HG03571 (cell line): ENCODE results near the gene SLC9A1.
A peak's percentile ranks its signal among the peaks of the same experiment; 100 is the strongest.
"Not testable (repeated sequence)": the region's sequence is repeated elsewhere in the genome, so short reads cannot be mapped to it uniquely, and the experiment has no call there.

Experiments used
- ATAC-seq: cut with Tn5 transposase; IDR thresholded peaks from one replicate; pipeline ENCODE4 v1.9.1; 2021; ENCODE audit not compliant: unreplicated experiment

Gene SLC9A1

DNA sequence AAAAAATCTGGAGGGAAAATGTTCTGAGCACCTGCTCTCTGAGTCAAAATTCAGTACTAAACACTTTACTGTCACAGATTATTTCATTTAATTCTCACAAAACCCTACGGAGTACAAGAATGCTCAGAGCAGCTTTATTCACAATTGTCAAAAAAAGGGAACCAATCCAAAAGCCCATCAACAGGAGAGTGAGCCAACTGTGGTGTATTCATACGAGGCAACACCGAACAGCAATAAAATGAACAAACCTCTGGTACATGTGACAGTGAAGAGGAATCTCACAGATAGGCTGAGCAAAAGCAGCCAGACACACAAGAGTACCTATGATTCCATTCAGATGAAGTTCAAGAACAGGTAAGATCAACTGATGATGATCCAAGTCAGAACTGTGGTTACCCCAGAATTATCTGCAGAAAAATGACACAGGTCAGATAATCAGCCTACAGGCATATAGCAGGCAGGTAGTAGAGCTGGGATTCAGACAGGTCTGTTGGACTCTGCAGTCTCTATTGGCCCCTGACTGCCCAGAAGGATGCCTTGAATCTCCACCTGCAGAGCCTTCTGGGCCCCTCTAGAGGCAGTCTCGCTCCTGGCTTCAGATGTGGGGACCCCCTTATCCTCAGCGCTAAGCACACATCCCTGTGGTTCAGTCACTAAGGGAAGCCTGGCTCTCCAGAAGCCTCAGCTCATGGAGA, 19.2 kb downstream of the SLC9A1 start:
- ATAC-seq, result no peak

DNA sequence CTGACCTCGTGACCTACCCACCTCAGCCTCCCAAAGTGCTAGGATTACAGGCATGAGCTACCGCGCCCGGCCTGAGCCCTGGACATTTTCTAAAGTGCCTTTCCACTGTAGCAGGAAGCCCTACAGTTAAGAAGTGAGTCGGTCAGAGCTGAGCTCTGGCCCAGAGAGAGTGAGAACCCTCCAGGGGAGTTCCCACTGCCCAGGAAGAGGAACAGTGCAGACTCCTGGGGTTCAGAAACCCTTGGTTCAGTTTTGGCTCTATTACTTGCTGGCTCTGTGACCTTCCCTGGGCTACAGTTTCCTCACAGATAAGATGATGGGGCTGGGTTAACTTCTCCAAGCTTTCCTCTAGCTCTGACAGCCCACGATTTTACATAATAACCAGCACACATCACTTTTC, 20.9 kb downstream of the SLC9A1 start:
- ATAC-seq, result peak; percentile 41

DNA sequence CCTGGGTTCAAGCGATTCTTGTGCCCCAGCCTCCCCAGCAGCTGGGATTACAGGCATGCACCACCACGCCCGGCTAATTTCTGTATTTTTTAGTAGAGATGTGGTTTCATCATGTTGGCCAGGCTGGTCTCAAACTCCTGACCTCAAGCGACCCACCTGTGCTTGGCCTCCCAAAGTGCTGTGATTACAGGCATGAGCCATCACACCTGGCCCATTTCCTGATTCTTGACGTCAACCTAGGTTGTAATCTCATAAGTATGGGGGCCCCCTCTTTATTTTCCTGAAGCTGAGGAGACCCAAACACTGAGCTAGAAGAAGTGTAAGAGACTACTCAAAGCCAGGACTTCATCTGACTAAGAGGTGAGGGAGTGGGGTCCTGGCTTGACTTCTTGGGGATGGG, 21.8 kb downstream of the SLC9A1 start:
- no peak for ATAC-seq

DNA sequence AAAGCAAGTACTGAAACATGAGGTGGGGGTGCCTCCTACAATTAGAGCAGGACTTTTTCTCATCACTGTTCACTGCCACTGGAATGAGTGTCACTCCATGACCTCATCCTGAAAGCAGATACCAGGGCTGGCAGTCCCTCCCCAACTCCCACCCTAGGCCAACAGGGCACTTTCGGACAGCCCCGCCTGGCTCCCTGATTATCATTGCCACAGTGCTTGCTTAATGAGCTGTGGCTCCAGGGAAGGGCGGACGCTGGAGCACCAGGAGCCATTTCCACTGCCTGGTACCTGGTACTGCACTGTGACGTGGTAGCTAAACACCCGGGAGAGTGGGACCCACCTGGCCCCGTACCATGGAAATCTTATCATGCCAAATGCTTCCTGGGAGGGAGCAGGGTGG, 22.3 kb downstream of the SLC9A1 start:
- no peak for ATAC-seq

DNA sequence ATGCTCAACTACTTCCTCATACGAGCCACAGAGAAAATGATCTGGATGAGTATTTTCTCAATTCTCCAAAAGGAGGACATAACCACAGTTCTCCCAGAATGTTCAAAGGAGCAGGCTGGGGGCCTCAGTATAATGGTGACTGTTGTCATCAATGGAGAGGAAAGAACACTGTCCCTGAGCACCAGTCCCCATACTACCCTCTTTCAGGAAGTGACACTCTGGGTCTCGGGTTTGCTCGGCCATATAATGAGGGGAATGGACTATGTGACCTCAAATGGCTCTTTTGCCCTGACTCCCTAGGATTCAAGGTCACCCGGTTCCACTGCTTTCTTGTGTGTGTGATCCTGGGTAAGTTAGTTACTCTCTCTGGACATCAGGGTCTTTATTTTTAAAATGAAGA, 22.8 kb downstream of the SLC9A1 start:
- no peak for ATAC-seq

DNA sequence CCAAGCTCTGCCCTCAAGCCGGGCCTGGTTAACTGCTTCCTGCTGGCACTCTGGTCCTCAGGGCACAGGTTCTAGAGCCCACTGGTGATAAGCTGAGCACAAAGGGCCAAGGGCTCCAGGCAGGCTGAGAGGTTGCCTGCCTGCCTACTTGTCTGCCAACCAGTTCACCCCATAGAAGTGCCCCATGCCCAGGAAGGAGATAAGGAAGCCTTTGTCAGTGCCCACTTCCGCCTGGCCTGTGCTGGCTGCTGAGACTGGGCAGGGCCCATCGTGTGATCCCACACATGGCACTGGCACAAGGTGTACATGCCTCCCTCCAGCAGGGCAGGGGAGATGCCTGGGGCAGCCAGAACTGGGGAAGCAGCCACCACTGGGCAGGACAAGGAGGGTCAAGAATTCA, 24.1 kb downstream of the SLC9A1 start:
- ATAC-seq, result no peak

DNA sequence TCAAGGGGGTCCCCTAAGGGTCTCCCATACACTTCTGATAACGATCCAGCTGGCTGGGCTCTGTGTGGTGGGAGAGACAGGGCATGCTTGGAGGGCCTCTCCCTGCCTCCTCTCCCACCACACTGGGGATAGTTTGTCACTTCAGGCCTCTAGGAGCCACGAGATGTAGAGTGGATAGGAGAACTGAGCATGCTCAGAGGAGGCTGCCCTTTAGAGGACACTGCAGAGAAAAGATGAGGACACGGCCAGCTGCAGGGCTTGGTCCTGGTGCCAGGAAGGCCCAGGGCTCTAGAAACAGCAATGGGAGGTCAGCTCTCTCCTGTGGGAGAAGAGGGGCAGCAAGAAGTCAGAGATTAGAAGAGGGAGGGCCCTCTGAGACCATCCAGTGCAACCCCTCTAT, 25.7 kb downstream of the SLC9A1 start:
- ATAC-seq, result no peak

DNA sequence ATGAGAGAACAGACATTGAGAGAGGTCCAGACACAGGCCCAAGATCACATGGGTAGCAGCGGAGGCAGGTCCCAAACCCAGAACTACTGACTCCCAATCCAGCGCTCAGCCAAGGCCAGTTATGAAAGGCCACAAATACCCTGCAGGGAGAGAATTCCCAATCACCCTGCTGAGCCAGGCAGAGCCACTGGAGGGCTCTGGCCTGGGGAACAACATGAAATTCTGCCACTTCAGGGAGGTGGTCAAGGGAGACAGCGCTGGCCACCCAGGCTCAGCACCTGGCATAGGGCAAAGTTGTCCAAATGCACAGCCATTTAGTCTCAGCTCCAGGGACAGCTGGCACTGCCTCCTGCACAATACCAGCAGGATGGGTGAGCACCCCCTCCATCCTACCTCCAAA, 27.5 kb downstream of the SLC9A1 start:
- no peak for ATAC-seq

DNA sequence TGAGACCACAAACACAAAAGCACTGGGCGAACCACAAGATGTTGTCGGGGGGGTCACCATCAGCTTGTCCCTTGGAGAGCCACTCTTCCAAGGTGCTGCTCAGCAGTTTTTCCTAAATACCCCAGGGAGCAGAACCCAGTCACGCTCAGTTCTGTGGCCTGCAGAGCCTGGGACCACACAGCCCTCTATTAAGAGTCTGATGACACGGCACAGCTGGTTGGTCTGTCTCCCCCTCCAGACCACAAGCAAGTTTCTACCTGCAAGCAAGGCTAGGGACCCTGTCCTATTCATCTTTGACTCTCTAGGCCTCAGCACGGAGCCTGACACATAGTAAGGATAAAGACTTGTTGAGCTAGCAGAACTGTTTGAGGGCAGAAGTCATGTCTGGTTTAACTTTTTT, 28.5 kb downstream of the SLC9A1 start:
- ATAC-seq, result no peak

DNA sequence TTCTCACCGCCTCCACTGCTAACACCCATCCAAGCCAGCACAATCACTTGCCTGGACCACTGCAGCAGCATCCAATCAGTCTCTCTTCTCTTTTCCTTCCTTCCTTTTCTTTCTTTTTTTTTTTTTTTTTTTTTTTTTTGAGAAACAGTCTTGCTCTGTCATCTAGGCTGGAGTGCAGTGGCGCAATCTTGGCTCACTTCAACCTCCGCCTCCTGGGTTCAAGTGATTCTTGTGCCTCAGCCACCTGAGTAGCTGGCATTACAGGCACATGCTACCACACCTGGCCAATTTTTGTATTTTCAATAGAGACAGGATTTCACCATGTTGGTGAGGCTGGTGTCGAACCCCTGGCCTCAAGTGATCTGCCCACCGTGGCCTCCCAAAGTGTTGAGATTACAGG, 29.8 kb downstream of the SLC9A1 start:
- not testable (repeated sequence) for ATAC-seq

DNA sequence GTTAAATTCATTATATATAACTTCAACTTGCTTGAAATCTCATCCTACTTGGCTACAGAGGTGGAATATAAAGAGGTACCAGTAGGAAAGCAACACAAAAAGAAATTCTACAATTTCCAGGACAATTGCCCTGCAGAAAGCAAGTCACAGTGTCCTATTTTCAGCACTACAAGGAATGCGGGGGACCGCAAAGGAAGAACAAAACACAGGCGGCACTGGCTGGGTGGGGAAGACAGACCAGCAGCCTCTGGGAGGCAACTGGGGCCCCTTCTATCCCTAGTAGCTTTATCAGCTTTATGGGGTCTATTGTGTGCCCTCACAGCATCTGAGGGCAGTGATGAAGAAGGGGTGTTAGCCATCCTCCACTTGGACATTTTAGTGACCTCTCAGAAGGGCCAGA, 30.5 kb downstream of the SLC9A1 start:
- no peak for ATAC-seq

DNA sequence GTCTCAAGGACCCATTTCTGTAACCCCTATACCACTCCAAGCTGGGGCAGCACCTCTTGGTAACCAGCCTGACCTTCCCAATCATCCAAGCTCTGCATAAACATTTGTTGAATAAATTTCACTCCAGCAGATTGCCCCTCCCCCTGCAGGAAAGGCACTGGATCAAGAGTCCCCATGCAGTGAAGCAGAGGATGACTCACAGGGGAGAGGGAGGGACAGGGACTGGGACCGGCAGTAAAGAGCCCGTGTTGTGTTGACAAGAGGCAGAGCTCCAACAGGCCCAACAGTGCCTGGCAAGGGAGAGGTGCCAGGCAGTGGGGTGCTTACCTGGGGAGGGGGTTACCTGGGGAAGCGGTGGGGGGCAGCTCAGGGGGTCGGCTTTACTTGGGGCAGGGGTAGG, 32.3 kb downstream of the SLC9A1 start:
- ATAC-seq, result no peak

DNA sequence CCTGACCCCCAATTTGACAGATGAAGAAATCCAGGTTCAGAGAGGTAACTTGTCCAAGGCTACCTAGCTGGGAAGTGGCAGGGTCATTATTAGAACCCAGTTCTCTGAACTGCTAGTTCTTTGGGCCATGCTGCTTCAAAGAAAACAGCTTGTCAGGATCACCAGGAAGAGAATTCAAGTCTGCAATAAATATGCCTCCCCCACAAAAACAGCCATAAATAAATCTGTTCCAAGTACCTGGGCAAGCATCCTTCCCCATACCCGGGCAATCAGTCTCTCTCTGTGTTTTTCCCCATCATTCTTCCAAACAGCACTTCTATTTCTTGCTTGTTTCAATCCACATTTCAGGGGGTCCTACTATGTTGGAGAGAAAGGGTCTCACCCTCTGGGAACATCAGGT, 34.1 kb downstream of the SLC9A1 start:
- no peak for ATAC-seq

DNA sequence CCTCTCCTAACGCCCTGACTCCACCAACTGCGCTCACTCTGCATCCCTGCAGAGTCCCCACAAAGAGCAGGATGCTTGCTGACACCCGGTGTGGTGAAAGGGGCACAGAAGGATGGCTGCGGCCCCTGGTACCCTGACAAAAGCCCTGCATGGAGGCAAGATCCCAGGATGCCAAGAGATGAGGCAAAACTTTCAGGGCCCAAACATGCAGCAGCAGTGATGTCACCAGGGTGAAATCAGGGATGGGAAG, 36.6 kb downstream of the SLC9A1 start:
- no peak for ATAC-seq

DNA sequence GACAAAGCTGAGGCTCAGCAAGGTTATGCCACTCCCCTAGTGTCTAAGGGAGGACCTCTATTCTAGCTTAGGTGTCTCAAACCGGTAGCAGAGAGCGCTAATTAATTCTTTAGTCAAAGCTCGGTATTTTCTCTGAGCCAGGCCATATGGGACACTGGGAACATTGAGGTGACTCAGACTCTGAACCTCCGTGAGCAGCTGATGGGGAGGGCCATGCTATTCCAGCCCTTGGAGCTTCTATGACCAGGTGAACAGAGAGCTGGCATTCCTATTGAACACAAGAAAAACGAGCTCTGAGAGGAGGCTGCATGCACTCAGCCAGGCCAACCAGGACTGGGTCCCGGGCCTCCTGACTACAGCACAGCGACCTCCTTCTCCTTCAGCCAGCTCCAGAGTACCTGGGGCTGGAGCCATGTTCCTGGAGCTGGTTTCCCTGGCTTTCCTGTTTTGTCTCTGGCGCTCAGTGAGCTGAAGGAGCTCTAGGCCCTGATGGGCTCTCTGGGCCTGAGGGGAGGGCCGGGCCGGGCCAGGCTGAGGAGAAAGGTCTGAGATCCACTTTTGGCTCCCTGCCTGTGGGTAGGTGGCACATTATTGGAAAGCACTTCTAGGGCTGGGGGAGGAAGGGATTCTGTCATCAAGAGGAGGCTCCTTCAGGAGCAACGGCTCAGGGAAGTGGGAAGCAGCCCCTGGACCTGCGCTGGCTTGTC, 37.0 kb downstream of the SLC9A1 start:
- ATAC-seq, result no peak

DNA sequence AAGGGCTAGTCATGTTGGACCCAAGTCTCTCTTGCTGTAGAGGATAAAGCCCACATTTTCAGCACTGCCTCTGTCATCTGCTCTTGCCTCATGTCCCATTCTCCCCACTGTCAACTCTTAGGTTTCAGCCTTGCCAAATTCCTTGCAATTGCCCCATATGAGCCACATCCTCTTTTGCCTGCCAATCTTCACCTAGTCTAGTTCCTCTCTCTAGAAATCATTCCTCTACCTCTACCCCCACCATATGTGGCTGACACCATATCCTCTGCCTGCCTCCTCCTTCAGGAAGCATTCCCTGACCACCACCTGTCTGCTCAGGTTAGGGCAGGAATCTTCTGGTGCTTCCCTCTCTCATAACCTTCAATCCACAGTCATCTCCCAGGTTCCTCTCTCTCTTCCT, 38.2 kb downstream of the SLC9A1 start:
- ATAC-seq, result no peak

DNA sequence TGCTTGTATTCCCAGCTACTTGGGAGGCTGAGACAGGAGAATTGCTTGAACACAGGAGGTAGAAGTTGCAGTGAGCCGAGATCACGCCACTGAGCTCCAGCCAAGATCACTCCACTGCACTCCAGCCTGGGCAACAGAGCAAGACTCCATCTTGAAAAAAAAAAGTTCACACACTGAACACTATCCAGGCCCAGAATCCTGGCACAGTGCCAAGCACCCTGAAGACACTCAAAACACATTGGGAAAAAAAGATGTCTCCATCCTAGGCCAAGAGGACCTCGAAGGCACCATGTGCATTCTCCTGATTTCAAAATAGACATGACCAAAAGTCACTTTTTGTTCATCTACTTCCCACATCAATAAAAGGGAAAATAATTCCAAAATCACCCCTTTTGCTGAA, 38.7 kb downstream of the SLC9A1 start:
- no peak for ATAC-seq

DNA sequence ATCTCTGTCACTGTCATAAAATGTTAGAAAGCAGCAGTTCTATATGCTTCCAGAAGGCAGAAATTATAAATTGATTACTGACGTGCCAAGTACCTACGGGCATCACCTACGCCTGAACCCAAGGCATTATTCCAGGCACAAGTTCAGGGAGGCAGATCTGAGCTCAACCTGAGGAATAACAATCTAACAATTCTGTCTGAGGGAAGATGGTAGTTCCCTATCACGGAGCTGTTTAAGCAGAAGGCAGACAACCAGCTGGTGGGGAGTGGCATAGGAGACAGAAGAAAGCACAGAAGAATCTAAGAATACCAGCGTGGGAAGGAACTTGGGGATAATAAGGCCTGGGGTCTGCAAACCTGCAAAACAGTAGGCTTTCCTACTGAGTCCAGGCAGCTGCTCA, 40.4 kb downstream of the SLC9A1 start:
- no peak for ATAC-seq

DNA sequence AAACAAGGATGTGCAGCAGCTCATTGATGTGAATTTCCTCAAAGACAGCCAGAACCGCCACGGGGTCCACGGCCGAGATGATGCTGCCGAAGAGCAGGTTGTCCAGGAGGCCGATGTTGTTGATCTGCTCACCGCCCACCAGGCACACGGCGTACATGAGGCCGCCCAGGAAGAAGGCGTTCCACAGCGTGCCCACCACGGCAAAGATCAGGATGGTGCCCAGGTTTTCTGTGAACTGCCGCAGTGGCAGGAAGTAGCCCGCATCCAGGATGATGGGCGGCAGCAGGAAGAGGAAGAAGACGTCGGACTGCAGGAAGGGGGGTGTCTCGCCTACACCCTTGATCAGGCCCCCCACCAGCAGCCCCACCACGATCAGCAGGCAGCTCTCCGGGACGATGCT, 41.1 kb downstream of the SLC9A1 start:
- ATAC-seq, result no peak

DNA sequence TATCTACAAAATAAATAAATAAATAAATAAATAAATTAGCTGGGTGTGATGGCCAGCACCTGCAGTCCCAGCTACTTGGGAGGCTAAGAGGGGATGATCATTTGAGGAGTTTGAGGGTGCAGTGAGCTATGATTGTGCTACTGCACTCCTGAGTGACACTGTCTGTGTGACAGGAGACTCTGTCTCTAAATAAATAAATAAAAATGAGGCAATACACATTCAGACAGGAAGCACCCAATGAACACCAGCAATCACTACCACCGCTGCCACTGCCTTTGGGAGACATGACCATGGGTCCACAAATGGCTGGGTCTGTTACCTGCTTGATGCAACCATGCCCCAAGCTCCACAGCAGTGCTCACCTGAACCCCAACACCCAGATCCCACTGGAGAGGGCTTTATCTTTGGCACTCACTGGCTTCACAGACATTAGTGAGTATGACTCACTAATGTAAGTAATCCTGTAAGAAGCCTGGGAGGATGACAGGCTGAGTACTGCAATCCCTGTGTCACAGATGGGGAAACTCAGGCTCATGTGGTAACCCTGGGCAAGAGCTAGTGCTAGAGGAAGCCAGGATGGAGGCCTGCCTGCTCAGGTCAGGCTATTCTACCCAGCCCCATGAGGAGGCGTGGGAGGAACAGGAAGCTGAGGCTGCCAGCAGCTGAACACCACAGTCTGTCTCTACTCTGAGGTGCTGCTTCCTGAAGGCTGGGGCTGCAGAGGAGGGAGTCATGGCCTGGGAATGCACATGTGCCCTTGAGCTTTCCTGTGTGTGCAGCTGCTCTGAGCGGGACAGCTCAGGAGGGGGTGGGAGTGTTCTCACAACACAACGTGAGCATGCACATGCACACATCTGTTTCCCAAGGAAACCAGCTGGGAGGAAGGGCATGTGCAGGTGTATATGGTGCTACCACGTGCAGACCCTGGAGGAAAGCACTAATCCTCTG, 43.0 kb downstream of the SLC9A1 start:
- peak; percentile 66 for ATAC-seq

DNA sequence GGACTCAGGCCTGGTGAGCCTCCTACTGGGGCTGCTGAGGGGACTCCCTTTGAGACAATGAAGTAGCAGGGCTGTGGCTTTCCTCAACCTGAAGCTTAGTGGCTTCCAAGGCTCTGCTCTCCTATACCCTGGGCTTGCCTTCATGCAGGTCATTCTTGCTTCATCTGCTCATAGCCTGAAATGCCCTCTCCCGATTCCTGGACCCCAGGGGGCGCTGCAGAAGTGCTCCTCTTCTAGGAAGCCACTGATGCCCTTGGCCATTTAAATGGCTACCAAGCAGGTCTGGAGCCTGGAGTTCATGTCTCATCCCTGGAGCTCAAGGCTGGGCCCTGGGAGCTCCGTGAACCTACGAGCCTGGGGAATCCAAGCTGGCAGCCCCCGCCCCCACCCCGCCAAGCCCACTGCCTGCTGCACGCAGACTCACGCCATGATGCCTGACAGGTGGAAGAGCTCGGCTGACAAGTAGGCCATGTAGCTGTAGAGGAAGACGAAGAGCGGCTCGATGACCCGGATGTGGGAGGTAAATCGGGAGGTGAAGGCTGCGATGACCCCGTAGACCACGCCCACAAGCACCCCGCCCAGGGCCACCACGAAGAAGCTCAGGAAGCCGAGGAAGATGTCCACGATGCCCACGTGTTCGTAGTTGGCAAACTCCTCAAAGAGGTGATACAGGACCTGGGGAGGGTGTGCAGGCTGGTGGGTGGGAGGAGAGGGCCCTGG, 45.7 kb downstream of the SLC9A1 start:
- ATAC-seq, result no peak
